MM.1S (cell line): ENCODE measurements around the gene C10orf67.

Source experiments
- DNase-seq: peaks from one replicate; pipeline ENCODE4 v3.0.0-alpha.2; 2015
- H2AFZ ChIP-seq: fragments of 300-600 bp; sonication (generic); 2 replicates; pipeline ENCODE4 v1.6.0; 2016; ENCODE audit warnings: antibody characterized with exemption, low read length
- H3F3A ChIP-seq: fragments of 300-600 bp; sonication (generic); 2 replicates; pipeline ENCODE4 v1.6.1; 2016; ENCODE audit warnings: mild to moderate bottlenecking, antibody characterized with exemption, low read length, moderate library complexity, mixed read lengths; ENCODE audit not compliant: insufficient read depth
- H3K27ac ChIP-seq: fragments of 300-600 bp; sonication (generic); 2 replicates; pipeline ENCODE4 v1.5.1; 2016; ENCODE audit warnings: mild to moderate bottlenecking, low read length
- H3K27me3 ChIP-seq: fragments of 300-600 bp; sonication (generic); replicated peaks from 2 replicates; pipeline ENCODE4 v1.6.0; 2016; ENCODE audit warnings: low read length; ENCODE audit not compliant: insufficient read depth
- H3K36me3 ChIP-seq: fragments of 300-600 bp; sonication (generic); replicated peaks from 2 replicates; pipeline ENCODE4 v1.6.1; 2016; ENCODE audit warnings: mild to moderate bottlenecking, low read length, mixed read lengths; ENCODE audit not compliant: insufficient read depth
- H3K4me1 ChIP-seq: fragments of 300-600 bp; sonication (generic); 2 replicates; pipeline ENCODE4 v1.6.1; 2016; ENCODE audit warnings: low read length, mixed read lengths
- H3K4me2 ChIP-seq: fragments of 300-600 bp; sonication (generic); 2 replicates; pipeline ENCODE4 v1.6.0; 2016; ENCODE audit warnings: low read depth, low read length
- H3K4me3 ChIP-seq: fragments of 300-600 bp; sonication (generic); 2 replicates; pipeline ENCODE4 v1.5.1; 2016; ENCODE audit warnings: low read length, mixed read lengths
- H3K79me2 ChIP-seq: fragments of 300-600 bp; sonication (generic); 2 replicates; pipeline ENCODE4 v1.6.1; 2016; ENCODE audit warnings: mixed run types, low read length, mixed read lengths
- H3K9ac ChIP-seq: fragments of 300-600 bp; sonication (generic); 2 replicates; pipeline ENCODE4 v1.6.1; 2016; ENCODE audit warnings: low read length, mixed read lengths
- H3K9me2 ChIP-seq: fragments of 300-600 bp; sonication (generic); replicated peaks from 2 replicates; pipeline ENCODE4 v1.6.1; 2016; ENCODE audit warnings: mild to moderate bottlenecking, low read length, mixed read lengths; ENCODE audit not compliant: insufficient read depth
- H3K9me3 ChIP-seq: fragments of 300-600 bp; sonication (generic); replicated peaks from 2 replicates; pipeline ENCODE4 v1.6.1; 2016; ENCODE audit warnings: mild to moderate bottlenecking, low read length, mixed read lengths; ENCODE audit not compliant: insufficient read depth
- H4K20me1 ChIP-seq: fragments of 300-600 bp; sonication (generic); 2 replicates; pipeline ENCODE4 v1.6.1; 2016; ENCODE audit warnings: mild to moderate bottlenecking, low read length, moderate library complexity, mixed read lengths; ENCODE audit not compliant: insufficient read depth
- EZH2 ChIP-seq: fragments of 300-600 bp; sonication (generic); optimal IDR thresholded peaks from 2 replicates; pipeline ENCODE3; 2017; ENCODE audit warnings: low read depth, mild to moderate bottlenecking, antibody characterized with exemption, low read length, mixed read lengths
- EZH2phosphoT487 ChIP-seq: fragments of 300-600 bp; sonication (generic); IDR thresholded peaks from 2 replicates; pipeline ENCODE4 v1.6.1; 2018; ENCODE audit warnings: antibody characterized with exemption, low read length
- TF ChIP-seq, protein P1 (sequence below): fragments of 300-600 bp; sonication (generic); IDR thresholded peaks from 2 replicates; pipeline ENCODE4 v1.5.1; 2016; ENCODE audit warnings: antibody characterized with exemption, low read length, mixed read lengths

Gene C10orf67

DNA sequence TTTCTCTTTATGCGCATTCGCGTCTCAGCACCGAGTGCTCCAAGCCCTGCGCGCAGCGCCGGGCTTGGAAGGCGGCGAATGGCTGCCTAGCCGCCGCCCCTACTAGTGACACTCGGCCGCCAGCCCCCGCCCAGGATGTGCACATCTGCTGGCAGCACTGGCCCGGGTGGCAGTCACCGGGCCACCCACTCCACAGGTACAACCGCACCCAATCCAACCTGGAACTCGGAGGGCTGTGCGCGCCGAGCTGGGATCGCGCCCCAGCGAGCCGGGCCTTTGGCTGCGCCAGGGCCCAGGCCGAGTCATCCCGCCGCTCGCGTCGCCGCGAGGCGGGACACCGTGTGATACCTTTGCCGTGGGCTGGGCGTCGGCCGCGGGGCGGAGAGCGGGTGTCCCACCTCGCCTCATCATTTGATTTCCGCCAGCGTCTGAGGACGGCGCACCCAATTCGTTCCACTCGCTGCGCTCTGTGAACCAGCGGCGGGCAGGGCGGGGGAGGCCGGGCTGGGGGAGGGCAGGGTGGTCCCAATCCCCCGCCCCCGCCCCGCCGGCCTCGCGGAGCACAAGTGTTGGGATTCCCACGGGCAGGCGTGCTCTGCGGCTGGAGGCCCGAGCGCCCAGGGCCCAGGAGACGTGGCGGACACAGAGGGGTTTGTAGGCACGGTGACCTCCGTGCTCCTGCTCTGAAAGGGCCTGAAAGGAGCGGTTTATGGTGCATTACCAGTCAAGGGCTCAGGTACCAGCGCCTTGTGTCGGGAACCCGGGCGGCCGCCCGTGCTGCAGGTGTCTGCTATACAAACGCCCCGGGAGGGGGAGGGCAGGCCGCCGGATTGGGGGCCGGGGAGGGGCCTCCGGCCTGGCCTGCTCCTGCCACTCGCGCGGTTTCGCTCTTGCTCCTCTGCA lies 170.3 kb downstream of the C10orf67 start:
- no peaks in the 10 kb centered on the region for H3F3A ChIP-seq
- no peaks in the 10 kb centered on the region for H4K20me1 ChIP-seq
- no peaks in the 10 kb centered on the region for H3K9me2 ChIP-seq
- no peak overlapping the region for H3K4me2 ChIP-seq
- TF ChIP-seq EZH2 (no peak), EZH2phosphoT487 (no peak)
- TF ChIP-seq, protein P1, sequence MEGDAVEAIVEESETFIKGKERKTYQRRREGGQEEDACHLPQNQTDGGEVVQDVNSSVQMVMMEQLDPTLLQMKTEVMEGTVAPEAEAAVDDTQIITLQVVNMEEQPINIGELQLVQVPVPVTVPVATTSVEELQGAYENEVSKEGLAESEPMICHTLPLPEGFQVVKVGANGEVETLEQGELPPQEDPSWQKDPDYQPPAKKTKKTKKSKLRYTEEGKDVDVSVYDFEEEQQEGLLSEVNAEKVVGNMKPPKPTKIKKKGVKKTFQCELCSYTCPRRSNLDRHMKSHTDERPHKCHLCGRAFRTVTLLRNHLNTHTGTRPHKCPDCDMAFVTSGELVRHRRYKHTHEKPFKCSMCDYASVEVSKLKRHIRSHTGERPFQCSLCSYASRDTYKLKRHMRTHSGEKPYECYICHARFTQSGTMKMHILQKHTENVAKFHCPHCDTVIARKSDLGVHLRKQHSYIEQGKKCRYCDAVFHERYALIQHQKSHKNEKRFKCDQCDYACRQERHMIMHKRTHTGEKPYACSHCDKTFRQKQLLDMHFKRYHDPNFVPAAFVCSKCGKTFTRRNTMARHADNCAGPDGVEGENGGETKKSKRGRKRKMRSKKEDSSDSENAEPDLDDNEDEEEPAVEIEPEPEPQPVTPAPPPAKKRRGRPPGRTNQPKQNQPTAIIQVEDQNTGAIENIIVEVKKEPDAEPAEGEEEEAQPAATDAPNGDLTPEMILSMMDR: no peak
- no peaks in the 10 kb centered on the region for H3K36me3 ChIP-seq
- no peaks in the 10 kb centered on the region for H3K9me3 ChIP-seq
- no peak overlapping the region for H2AFZ ChIP-seq
- no peak overlapping the region for H3K27ac ChIP-seq
- no peak for DNase-seq
- H3K4me1 ChIP-seq: no peaks in the 10 kb centered on the region
- H3K9ac ChIP-seq: no peak overlapping the region
- H3K79me2 ChIP-seq: no peaks in the 10 kb centered on the region
- no peaks in the 10 kb centered on the region for H3K27me3 ChIP-seq
- H3K4me3 ChIP-seq: no peak overlapping the region

DNA sequence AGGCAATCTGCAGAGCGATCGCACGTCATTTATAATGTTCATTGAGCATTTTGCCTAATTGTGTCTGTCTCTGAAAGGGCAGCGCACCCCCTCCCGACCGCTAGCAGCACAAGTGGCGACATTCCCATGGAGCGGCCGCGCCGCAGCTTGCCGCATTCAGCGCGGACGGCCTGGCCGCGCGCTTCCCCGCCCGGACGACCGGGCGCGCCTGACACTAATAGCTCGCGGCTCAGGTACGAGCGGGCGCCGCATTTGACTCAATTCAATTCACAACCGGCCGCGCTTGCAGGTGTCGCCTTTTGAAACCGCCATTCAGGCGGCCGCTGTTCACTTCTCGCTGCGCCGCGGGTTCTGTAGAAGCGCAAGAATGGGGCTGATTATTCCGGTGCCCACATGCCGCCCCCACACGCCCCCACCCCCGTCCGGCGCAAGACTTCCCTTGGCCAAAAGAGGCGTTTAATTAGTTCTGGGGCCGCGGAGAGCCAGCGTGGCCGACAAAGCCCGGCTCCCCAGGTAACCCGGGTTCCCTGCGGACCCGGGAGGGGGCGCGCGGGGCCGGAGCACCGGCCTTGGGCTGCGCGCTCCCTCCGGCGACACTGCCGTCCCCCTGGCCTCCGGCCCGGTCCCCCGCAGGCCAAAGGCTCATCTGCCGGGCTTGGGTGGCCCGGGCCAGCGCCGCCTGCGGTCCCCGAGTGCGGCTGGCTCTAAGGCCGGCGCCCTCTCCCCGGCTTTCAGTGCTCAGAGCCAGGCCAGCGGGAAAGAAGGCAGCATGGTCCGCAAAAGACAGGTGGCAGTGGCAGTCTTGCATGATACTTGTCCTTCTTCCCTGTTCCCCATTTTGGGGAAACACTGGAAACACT lies 171.2 kb downstream of the C10orf67 start:
- Histone ChIP-seq H3K4me2 (no peak overlapping the region), H3K79me2 (no peaks in the 10 kb centered on the region), H3K9me2 (no peaks in the 10 kb centered on the region), H3K9ac (no peak overlapping the region), H4K20me1 (no peaks in the 10 kb centered on the region), H3K27ac (no peak overlapping the region), H3K9me3 (no peaks in the 10 kb centered on the region), H3K4me1 (no peaks in the 10 kb centered on the region), H3F3A (no peaks in the 10 kb centered on the region), H2AFZ (no peak overlapping the region), H3K36me3 (no peaks in the 10 kb centered on the region), H3K4me3 (no peak overlapping the region), H3K27me3 (no peaks in the 10 kb centered on the region)
- DNase-seq: no peak
- TF ChIP-seq, protein P1: no peak
- TF ChIP-seq EZH2 (no peak), EZH2phosphoT487 (no peak)

DNA sequence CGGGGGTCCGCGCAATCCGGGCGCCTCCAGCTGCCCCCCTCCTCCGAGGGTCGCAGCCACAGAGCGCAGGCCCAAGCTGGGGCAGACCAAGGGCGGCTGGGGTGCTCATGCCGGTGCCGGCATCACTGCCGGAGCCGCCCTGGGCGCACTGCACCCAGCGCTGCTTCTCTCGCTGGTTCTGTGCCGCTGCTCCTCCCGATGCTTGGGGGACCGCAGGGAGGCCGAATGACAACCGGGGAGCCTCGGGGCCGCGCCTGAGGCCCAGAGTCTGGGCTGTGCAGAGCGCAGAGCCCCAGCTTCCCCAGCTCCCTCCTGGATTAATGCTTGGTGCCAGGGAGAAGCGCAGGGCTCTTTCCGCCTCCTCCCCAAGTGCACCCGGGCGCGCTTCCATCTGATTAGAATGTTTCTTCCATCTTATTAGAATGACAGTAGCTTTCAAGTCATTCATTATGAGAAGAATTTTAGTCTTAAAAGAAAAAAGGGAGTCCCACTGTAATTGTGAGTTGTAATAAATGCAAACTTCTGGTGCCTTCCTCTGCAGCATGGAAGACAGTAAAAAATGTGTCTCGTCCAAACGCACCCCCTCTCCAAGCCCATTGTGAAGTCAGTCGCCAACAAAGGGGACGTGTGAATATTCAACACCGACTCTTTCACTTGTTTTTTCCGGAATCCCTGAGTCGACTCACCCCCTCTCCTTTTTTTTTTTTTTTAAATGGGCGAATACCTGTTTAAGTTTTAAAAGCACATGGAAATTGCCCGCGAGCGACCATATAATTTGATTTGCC lies 172.0 kb downstream of the C10orf67 start:
- Histone ChIP-seq H3K9ac (no peak overlapping the region), H3F3A (no peaks in the 10 kb centered on the region), H3K4me1 (no peaks in the 10 kb centered on the region), H2AFZ (no peak overlapping the region), H3K4me3 (no peak overlapping the region), H3K27ac (no peak overlapping the region), H3K27me3 (no peaks in the 10 kb centered on the region), H4K20me1 (no peaks in the 10 kb centered on the region), H3K79me2 (no peaks in the 10 kb centered on the region), H3K9me3 (no peaks in the 10 kb centered on the region), H3K36me3 (no peaks in the 10 kb centered on the region), H3K9me2 (no peaks in the 10 kb centered on the region), H3K4me2 (no peak overlapping the region)
- TF ChIP-seq EZH2phosphoT487: no peak
- TF ChIP-seq, protein P1: no peak
- TF ChIP-seq EZH2: no peak
- no peak for DNase-seq
